Peyer's patch (tissue), 4 donors: ENCODE results near the gene FBXW7.

Source experiments
- POLR2A ChIP-seq, 2 donors: fragments of 450-650 bp; IDR thresholded peaks; one replicate each; pipeline ENCODE4 v1.5.1; 2017; ENCODE audit warnings: antibody characterized with exemption in 2 of 2, mild to moderate bottlenecking in 2 of 2, moderate library complexity in 2 of 2
- TF ChIP-seq, protein P1 (sequence below), 6 experiments: fragments of 450-650 bp in 4 of 6; fragments of 200-600 bp in 2 of 6; sonication (generic) in 1 of 6; IDR thresholded peaks; one replicate each; pipeline ENCODE4 v1.5.1; 2017 to 2019; ENCODE audit warnings: antibody characterized with exemption in 6 of 6, mild to moderate bottlenecking in 3 of 6, moderate library complexity in 1 of 6

DNA sequence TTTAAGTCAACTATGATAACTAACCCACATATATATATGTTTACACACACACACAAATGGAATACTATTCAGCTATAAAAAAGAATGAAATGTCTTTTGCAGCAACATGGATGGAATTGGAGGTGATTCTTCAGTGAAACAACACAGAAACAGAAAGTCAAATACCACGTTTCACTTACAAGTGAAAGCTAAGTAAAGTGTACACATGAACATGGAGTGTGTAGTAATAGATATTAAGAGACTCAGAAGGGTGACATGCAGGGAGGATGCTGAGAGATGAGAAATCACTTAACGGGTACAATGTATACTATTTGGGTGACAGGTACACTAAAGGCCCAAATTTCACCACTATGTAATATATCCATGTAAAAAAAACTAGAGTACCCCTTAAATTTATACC, 146.5 kb downstream of the FBXW7 start:
- TF ChIP-seq, protein P1, sequence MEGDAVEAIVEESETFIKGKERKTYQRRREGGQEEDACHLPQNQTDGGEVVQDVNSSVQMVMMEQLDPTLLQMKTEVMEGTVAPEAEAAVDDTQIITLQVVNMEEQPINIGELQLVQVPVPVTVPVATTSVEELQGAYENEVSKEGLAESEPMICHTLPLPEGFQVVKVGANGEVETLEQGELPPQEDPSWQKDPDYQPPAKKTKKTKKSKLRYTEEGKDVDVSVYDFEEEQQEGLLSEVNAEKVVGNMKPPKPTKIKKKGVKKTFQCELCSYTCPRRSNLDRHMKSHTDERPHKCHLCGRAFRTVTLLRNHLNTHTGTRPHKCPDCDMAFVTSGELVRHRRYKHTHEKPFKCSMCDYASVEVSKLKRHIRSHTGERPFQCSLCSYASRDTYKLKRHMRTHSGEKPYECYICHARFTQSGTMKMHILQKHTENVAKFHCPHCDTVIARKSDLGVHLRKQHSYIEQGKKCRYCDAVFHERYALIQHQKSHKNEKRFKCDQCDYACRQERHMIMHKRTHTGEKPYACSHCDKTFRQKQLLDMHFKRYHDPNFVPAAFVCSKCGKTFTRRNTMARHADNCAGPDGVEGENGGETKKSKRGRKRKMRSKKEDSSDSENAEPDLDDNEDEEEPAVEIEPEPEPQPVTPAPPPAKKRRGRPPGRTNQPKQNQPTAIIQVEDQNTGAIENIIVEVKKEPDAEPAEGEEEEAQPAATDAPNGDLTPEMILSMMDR (IDR thresholded peaks at IDR 0.05), result no peak
- no peak for TF ChIP-seq POLR2A (IDR thresholded peaks at IDR 0.05)
